ENCODE data around the gene ANP32E.
"Not testable (repeated sequence)": the region's sequence is repeated elsewhere in the genome, so short reads cannot be mapped to it uniquely, and the experiment has no call there.

ANP32E gene

DNA sequence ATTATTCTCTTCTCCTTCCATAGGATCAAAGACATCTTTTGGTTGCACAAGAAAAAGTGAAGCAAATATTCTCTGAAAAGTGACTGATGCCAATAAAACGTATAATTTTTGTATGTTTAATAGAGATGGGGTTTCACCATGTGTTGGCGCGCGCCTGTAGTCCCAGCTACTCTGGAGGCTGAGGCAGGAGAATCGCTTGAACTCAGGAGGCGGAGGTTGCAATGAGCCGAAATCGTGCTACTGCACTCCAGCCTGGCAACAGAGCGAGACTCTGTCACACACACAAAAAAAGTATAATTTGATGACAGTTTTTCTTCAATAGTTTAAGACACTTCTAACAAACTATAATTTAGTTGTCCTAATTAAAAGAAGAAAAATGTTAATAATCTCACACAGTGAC lies 23.8 kb downstream of the ANP32E start:
- no peak for DNase-seq

GRCh38 chr1:150210706-150211105 lies 25.2 kb downstream of the ANP32E start:
- DNase-seq = no peak

- DNase-seq = no peak
Measured at GRCh38 chr1:150210091-150210490, 25.8 kb downstream of the ANP32E start.

DNA sequence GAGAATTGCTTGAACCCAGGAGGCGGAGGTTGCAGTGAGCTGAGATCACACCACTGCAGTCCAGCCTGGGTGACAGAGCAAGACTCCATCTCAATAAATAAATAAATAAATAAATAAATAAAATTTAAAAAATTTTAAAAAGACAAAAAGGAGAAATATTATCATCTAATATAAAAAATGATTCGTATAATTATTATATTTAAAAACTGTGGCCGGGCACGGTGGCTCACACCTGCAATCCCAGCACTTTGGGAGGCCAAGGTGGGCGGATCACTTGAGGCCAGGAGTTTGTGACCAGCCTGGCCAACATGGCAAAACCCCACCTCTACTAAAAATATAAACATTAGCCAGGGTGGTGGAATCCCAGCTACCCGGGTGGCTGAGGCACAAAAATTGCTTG lies 27.5 kb downstream of the ANP32E start:
- DNase-seq = not testable (repeated sequence)

DNA sequence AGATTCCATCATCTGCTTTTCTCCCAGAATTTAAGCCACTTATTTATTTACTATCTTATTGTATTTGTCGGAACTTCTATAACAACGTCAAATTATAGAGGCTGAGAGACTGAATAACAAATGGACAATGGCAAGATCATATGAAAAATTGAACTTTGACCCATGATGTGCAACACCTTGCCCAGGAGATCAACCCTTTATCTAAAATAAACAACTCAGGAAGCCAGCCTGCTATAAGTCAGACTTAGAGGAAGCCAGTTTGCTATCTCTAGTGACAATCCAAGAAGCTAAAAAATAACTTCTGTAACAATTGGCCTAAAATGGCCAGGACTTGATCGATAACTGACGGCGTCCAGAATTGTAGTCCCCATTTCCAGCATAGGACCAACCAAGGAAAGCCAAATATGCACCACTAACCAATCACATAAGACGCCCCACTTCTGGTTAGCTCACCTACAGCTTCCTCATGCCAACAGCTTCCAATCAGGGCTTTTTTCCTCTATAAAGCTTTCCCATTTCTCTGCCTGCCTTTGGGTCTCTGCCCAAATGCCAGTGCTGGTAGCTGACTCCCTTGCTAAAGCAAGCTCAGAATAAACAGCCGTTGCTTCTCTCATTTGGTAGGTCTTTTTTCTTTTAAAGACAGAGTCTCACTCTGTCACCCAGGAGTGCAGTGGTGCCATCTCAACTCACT lies 28.5 kb downstream of the ANP32E start:
- DNase-seq = no peak

DNA sequence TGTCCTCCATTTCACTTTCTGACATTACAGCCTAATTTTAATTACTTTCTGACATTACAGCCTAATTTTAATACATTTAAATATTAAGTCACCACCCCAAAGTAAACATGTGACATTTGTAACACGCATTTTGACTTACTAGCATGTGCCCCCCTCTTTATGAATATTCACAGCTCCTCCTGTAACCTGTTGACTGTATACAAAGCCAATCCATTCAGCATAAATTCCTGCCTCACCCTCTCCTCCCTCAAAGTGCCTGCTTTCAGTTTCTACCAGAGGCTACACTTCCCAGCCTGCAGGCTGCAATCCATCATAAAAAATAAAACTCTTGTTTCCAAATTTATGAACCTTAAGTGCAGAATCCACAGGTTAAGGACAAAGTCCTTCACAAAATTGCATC lies 39.5 kb downstream of the ANP32E start:
- DNase-seq = no peak

GRCh38 chr1:150194381-150195031 lies 41.4 kb downstream of the ANP32E start:
- no peak for DNase-seq

DNA sequence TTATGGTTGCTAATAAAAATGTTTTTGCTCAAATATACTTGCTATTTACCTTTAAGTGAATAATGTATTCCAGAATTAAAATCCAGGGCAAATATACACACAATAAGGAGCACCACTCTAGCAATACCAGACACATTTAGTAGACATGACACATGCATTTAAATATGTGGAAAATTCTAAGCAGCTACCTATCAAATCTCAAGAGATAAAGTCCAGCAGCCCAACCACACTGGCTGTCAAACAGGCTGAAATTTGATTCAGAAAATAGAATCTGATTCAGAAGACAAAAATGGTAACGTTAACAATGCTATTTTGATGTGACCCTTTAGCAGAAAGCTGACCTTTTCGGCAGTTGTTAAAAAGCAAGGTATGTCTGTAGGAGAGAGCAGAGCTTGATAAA lies 43.9 kb downstream of the ANP32E start:
- DNase-seq = no peak

DNA sequence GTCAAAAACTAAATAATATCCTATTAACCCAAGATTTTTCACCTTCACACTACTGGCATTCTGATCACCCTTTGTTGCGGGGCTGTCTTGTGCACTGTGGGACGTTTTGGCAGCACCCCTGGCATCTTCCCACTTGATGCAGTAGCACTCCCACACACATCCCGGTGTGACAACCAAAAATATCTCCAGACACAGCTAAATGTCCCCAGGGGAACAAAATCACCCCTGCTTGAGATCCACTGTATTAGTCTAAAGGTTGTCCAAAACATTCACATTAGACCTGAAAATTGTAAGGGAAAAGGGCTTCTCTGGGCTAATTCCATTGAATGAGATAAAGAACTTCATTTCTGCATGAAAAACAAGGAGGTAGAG lies 48.4 kb downstream of the ANP32E start:
- no peak for DNase-seq

DNA sequence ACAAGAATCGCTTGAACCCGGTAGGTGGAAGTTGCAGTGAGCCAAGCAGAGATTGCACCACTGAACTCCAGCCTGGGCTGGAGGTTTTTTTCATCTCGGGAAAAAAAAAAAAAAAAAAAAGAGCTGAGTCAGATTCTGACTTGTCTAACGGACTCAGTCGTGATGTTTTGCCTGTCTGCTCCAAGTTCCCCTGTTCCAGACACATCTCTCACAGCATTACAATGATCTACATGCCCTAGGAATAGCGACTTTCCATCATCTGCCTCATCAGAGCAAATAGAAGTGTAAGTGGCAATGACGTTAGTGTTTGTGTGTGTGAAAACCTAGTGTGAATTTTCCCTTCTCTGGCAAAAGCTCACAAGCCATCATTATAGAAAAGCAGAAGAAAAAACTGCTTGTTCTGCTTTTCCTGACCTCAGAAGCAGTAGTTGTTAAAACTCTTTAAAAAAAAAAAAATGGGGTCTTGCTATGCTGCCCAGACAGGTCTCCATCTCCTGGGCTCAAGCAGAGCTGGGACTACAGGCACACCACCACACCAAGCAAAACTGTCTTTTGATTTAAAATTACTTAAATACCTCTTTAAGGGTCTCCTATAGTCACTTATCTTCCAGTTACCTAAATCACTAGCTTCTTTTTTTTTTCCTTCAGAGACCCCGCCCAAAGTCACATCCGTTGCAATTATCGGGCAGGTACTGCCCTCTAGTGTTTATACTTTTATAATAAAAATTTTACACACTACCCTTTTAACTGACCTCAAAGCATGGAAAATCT lies 48.9 kb downstream of the ANP32E start:
- peak in 2 of 5 donors; percentile 24 to 75 for DNase-seq

DNA sequence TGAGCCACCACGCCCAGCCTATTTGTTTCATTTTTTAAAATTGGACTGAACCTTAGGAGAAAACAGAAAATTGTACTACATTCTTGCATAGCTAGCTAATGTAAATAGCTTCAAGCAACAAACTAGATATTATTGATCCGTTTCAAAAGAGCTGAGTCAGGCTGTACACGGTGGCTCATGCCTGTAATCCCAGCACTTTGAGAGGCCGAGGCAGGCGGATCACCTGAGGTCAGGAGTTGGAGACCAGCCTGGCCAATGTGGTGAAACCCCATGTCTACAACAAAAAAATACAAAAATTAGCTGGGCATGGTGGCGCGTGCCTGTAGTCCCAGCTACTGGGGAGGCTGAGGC lies 49.5 kb downstream of the ANP32E start:
- not testable (repeated sequence) for DNase-seq

DNA sequence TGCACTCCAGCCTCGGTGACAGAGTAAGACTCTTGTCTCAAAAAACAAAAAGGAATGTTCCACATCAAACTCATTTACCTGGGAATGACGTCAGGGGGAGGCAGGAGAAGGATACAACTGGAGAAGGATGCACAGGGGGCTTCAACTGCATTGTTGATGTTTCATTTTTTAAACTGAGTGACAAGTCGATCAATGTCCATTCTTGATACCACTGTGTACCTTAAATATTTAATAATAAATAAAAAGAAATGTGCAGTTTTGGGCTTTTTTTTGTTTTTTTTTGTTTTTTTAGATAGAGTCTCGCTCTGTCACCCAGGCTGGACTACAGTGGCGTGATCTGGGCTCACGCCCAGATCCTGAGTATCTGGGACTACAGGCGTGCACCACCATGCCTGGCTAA lies 50.4 kb downstream of the ANP32E start:
- DNase-seq = no peak

DNA sequence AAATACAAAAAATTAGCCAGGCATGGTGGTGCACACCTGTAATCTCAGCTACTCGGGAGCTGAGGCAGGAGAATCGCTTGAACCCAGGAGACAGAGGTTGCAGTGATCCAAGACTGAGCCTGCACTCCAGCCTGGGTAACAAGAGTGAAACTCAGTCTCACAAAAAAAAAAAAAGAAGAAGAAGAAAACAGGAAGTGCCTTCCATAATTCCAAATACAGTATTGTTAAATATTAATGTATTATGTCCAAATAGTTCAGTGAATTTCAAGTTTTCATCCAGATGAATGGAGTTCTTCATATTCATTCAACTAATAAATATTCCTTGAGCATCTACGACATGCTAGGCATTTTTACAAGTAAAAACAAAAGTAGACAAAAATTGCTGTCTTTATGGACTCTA lies 52.9 kb downstream of the ANP32E start:
- DNase-seq = no peak

- no peak for DNase-seq
Measured at GRCh38 chr1:150182247-150182646, 53.7 kb downstream of the ANP32E start.

DNA sequence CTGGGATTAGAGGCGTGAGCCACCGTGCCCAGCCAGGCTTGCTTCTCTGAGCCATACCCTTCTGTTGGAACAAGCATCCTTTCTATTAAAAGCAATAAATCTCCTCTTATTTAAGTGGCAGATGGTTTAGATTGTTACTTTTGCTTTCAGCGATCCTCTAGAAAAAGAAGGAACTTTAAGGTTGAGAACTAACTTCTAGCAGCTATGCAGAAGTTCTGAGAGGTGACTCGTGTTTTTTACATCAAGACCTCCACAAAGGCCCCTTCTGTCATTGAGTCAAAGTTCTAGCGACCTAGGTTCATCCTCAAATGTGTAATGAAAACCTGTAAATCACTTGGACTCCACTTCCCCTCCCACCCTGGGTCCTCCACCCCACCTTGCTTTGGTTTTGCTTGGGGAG lies 55.4 kb downstream of the ANP32E start:
- no peak for DNase-seq

GRCh38 chr1:150179867-150180266 lies 56.0 kb downstream of the ANP32E start:
- DNase-seq = no peak

DNA sequence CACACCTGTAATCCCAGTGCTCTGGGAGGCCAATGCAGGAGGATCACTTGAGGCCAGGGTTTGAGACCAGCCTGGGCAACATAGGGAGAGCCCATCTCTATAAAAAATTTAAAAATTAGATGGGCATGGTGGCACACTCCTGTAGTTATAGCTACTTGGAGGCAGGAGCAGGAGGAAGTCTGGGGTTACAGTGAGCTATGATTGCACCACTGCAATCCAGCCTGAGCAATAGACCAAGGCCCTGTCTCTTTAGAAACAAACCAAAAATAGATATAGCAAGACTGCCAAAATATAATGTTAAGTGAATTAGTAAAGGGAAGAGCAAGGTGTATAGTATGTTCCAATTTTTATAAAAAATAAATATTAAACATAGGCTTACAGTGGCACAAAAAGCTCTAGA lies 57.4 kb downstream of the ANP32E start:
- DNase-seq = no peak

- no peak for DNase-seq
Measured at GRCh38 chr1:150176593-150176992, 59.3 kb downstream of the ANP32E start.

- DNase-seq = no peak
Measured at GRCh38 chr1:150173141-150173585, 62.7 kb downstream of the ANP32E start.

- no peak for DNase-seq
Measured at GRCh38 chr1:150171801-150172200, 64.1 kb downstream of the ANP32E start.

- DNase-seq = peak; percentile 25 to 52 (median 30)
Measured at GRCh38 chr1:150168960-150169601, 66.8 kb downstream of the ANP32E start.

Measured in T-helper 1 cell (primary cell).